Lower lobe of right lung (tissue), 2 donors: ENCODE results near the gene GRID1. TPM values are rescaled to one million over a fixed set of nuclear protein-coding genes. Genes with fewer than 3 reads are reported as not detected.
"Not testable (repeated sequence)": the region's sequence is repeated elsewhere in the genome, so short reads cannot be mapped to it uniquely, and the experiment has no call there.

Experiments used
- ATAC-seq, 2 donors: fragments of 200-7000 bp; cut with Tn5 transposase; one replicate each; pipeline ENCODE4 v1.9.1; 2020 to 2022; ENCODE audit warnings: mild to moderate bottlenecking in 2 of 2, moderate library complexity in 2 of 2
- DNase-seq: peaks from one replicate; pipeline ENCODE4 v3.0.0-alpha.2; 2020
- H3K27ac ChIP-seq: fragments of 200-600 bp; one replicate; pipeline ENCODE4 v1.8.0; 2022
- H3K27me3 ChIP-seq: fragments of 200-600 bp; one replicate; pipeline ENCODE4 v1.8.0; 2022; ENCODE audit warnings: low read depth
- H3K36me3 ChIP-seq: fragments of 200-600 bp; one replicate; pipeline ENCODE4 v1.8.0; 2022; ENCODE audit warnings: mild to moderate bottlenecking
- H3K4me1 ChIP-seq: fragments of 200-600 bp; one replicate; pipeline ENCODE4 v1.8.0; 2022
- H3K4me3 ChIP-seq: fragments of 200-600 bp; one replicate; pipeline ENCODE4 v1.8.0; 2022; ENCODE audit warnings: mild to moderate bottlenecking
- H3K9me3 ChIP-seq: fragments of 200-600 bp; one replicate; pipeline ENCODE4 v1.8.0; 2022
- intact Hi-C: fragments of 100-400 bp; cut with DNase I; formaldehyde crosslinking; loops from one replicate; pipeline ENCODE4 v1.11.0; 2022
- total RNA-seq: library from RNA; stranded (reverse); fragmentation: NEBNext Ultra II Directional; extraction: Animal tissue kit (Norgen Biotek cat#: 25700); gene quantifications from one replicate; pipeline ENCODE4 v1.2.1, GENCODE V29; 2021
- TF ChIP-seq, protein P1 (sequence below): fragments of 200-600 bp; IDR thresholded peaks from one replicate; pipeline ENCODE4 v1.8.0; 2022; ENCODE audit warnings: antibody characterized with exemption, mild to moderate bottlenecking
- donor health status: DM: no; HTN: yes; CAD: no; lungs with severe emphysema.

Gene GRID1
- total RNA-seq, 1 donor from 2014 or later, result 2.5 TPM

DNA sequence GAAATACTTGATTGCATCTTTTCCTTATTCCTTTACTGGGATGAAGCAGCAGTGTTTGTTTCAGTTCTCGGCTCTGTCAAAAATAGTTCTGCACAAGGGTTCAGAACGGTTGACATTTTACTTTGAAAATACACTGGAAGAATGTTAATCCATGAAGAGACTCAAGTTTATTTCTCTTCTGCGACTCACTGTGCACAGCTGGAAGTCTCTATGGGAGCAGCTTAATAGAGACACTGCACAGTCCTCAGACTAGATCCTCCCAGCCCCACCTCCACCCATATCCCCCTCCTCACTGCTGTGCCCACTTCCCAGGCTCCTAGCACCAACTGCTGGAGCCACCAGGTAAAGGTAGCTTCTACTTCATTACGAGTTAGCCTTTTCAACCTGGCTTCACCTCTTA is 517.8 kb downstream of the GRID1 start:
- Histone ChIP-seq H3K27ac (no peak overlapping the region), H3K27me3 (no peaks in the 10 kb centered on the region), H3K4me3 (no peak overlapping the region), H3K9me3 (peaks cover 7% of the 10 kb centered on the region), H3K4me1 (no peaks in the 10 kb centered on the region), H3K36me3 (no peaks in the 10 kb centered on the region)
- TF ChIP-seq, protein P1, sequence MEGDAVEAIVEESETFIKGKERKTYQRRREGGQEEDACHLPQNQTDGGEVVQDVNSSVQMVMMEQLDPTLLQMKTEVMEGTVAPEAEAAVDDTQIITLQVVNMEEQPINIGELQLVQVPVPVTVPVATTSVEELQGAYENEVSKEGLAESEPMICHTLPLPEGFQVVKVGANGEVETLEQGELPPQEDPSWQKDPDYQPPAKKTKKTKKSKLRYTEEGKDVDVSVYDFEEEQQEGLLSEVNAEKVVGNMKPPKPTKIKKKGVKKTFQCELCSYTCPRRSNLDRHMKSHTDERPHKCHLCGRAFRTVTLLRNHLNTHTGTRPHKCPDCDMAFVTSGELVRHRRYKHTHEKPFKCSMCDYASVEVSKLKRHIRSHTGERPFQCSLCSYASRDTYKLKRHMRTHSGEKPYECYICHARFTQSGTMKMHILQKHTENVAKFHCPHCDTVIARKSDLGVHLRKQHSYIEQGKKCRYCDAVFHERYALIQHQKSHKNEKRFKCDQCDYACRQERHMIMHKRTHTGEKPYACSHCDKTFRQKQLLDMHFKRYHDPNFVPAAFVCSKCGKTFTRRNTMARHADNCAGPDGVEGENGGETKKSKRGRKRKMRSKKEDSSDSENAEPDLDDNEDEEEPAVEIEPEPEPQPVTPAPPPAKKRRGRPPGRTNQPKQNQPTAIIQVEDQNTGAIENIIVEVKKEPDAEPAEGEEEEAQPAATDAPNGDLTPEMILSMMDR, result no peak
- DNase-seq (no peak), ATAC-seq (no peak)
- intact Hi-C loops, result no loop called here

DNA sequence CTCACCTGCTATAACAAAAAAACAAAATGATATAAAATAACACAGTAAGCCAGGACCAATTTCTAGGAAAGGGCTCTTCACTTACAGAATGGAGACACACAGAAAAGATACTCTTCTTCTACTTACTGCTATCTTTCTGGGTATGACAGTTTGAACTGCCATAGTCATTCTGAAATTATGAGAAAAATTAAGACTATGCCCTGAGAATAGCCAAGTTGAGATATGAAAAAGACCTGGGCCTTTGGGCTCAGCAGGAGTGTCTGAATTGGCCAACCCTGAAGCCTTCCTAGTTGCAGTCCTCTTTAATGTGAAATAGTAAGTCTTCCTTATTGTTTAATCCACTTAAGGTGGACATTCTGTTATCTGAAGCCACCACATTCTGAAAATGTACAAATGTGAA is 519.5 kb downstream of the GRID1 start:
- intact Hi-C loops, result no loop called here
- H3K4me1 ChIP-seq, result no peaks in the 10 kb centered on the region
- TF ChIP-seq, protein P1, result no peak
- DNase-seq, result no peak
- ATAC-seq, result no peak
- H3K4me3 ChIP-seq, result no peak overlapping the region
- H3K36me3 ChIP-seq, result no peaks in the 10 kb centered on the region
- H3K27me3 ChIP-seq, result no peaks in the 10 kb centered on the region
- H3K9me3 ChIP-seq, result peaks cover 7% of the 10 kb centered on the region
- H3K27ac ChIP-seq, result no peak overlapping the region

- intact Hi-C loops, result not testable (repeated sequence)
These were observed 527.9 kb downstream of the GRID1 start for GRCh38 chr10:85838660-85839059.

DNA sequence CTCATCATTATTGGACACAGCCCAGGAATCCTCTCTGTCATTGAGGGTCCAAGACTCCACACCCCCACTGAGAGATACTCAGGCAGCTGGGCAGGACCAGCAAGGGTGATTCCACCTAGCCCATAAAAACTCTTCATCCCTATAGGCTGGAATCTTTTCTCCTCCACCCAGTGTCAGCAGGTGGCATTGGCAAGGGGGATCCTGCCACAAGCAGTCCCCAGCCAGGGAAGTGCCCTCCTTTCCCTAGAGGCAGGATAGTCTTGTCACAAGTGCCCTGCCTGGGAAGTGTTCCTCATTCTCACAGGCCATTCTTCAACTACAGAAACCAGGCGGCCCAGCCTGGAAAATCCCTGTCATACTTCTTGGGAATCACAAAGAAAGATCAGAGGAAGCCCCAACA is 533.6 kb downstream of the GRID1 start:
- Histone ChIP-seq H3K4me3 (no peak overlapping the region), H3K36me3 (no peaks in the 10 kb centered on the region), H3K9me3 (peaks cover 8% of the 10 kb centered on the region), H3K27me3 (no peaks in the 10 kb centered on the region), H3K27ac (no peak overlapping the region), H3K4me1 (no peaks in the 10 kb centered on the region)
- intact Hi-C loops, result no loop called here
- DNase-seq, result no peak
- no peak for ATAC-seq
- TF ChIP-seq, protein P1, result no peak

More at GRCh38 chr10:85838660-85839059, 527.9 kb downstream of the GRID1 start:
- not testable (repeated sequence) for H3K4me3 ChIP-seq, DNase-seq, H3K4me1 ChIP-seq, H3K27ac ChIP-seq, ATAC-seq, H3K36me3 ChIP-seq, H3K27me3 ChIP-seq
- peaks cover 29% of the 10 kb centered on the region for H3K9me3 ChIP-seq

DNA sequence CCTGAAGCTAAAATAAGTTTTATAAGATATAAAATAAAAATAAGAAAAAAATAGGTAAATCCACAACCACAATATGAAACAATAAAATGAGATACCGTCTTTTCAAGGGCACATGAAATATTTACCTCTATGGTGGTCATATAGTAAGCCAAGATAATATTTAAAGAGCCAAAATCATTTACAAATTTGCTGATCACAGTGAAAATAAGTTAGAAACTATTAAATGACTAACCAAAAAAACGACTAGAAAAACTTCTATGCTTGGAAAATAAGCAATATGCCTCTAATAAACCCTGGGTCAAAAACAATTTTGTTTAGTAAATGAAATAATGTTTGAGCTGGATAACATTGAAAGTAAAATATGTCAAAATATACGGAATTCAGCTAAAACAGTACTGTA is 535.2 kb downstream of the GRID1 start:
- Histone ChIP-seq H3K9me3 (no peaks in the 10 kb centered on the region), H3K4me3 (no peak overlapping the region), H3K4me1 (no peaks in the 10 kb centered on the region), H3K27me3 (no peaks in the 10 kb centered on the region), H3K36me3 (no peaks in the 10 kb centered on the region), H3K27ac (no peak overlapping the region)
- ATAC-seq, result no peak
- intact Hi-C loops, result no loop called here
- no peak for DNase-seq
- TF ChIP-seq, protein P1, result no peak

- Histone ChIP-seq H3K9me3 (no peaks in the 10 kb centered on the region), H3K27me3 (no peaks in the 10 kb centered on the region), H3K4me1 (no peaks in the 10 kb centered on the region), H3K4me3 (no peak overlapping the region), H3K27ac (no peak overlapping the region), H3K36me3 (no peaks in the 10 kb centered on the region)
- intact Hi-C loops, result no loop called here
- TF ChIP-seq, protein P1, result no peak
- ATAC-seq (no peak), DNase-seq (no peak)
These were observed 540.2 kb downstream of the GRID1 start for GRCh38 chr10:85826377-85826776.
